ENCODE measurements around the gene TBC1D10B.
A peak's percentile ranks its signal among the peaks of the same experiment; 100 is the strongest.
"Not testable (repeated sequence)": the region's sequence is repeated elsewhere in the genome, so short reads cannot be mapped to it uniquely, and the experiment has no call there.

The TBC1D10B gene

GRCh38 chr16:30407804-30408534 lies 37.7 kb upstream of the TBC1D10B start:
- Histone ChIP-seq H3K27me3 (ENCODE audit: control insufficient read depth, insufficient read depth, low read length) (no peaks in the 10 kb centered on the region), H3K27ac (ENCODE audit: low read length) (no peak overlapping the region)
- DNase-seq (ENCODE audit: low read depth, low spot score), result no peak

DNA sequence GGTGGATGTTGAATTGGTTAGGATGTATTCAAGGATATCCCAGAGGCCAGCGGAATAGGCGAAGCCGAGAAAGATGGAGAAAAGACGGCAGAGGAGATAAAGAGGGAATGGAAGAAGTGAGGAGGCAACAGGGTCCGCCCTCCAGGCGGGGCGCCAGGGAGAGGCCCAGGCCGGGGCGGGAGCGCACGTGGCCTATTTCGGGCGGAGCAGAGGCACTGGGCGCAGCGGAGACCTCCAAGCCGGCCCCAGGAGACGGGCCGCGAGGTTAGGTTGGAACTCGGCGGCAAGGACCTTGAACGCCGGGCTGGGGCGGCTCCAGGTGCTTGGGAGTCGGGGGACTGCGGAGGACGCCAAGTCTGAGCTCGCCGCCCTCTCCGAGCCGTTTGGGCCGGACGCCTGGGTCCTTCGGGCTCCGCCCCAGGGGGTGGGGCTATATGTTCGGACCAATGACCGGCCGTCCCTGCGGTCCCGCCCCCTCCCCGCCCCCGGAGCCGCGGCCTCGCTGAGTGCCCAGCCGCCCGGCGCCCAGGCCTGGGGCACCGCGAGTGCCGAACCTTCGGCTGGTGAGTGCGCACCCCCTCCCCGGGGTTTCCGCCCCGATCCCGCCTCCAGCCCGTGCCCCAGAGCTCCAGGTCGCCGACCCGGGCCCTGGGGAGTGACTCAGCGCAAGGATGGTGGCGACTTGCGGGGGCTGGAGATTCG lies 37.0 kb upstream of the TBC1D10B start, which contains the start of gene ZNF771:
Gene ZNF771 (plus strand): TSS at position 505 of the 702 bp plus-strand sequence. CDS start 448 bp downstream, outside the sequence.
- no peaks in the 10 kb centered on the region for H3K9me3 ChIP-seq (ENCODE audit: control insufficient read depth, insufficient read depth, low read length)
- no CpG with 5 or more reads among the region's 65 CpGs for WGBS (ENCODE audit: insufficient coverage, insufficient read length)

More at GRCh38 chr16:30407804-30408534, 37.7 kb upstream of the TBC1D10B start:
- Histone ChIP-seq H3K4me3 (ENCODE audit: low read length) (peak overlapping the region; percentile 76), H3K4me1 (ENCODE audit: control insufficient read depth, insufficient read depth, low read length) (0 out of 2 replicates have a peak, but pooled peaks cover 5% of the 10 kb centered on the region), H3K9me3 (ENCODE audit: control insufficient read depth, insufficient read depth, low read length) (no peaks in the 10 kb centered on the region), H3K36me3 (ENCODE audit: control insufficient read depth, insufficient read depth, low read length) (peaks cover 7% of the 10 kb centered on the region; the same call in 1 of the 2 replicates)
- WGBS (ENCODE audit: insufficient coverage, insufficient read length), result no CpG with 5 or more reads among the region's 19 CpGs

DNA sequence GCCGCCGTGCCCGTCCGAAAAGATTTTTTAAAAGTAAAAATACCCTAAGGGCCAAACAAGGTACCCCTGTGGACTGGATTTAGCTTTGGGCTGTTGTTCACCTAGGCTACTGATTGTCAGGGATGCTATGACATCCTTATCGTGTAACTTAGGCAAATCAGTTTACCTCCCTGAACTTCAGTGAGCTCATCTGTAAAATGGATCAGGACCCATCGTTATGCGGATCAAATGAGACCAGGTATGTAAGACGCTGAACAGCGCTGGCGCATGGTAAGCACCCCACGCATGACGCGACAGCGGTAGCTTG lies 36.5 kb upstream of the TBC1D10B start:
- peak overlapping the region; percentile 76; the same call in 1 of the 2 replicates for H3K4me3 ChIP-seq (ENCODE audit: low read length)
- H3K4me1 ChIP-seq (ENCODE audit: control insufficient read depth, insufficient read depth, low read length), result 0 out of 2 replicates have a peak, but pooled peaks cover 5% of the 10 kb centered on the region
- no peaks in the 10 kb centered on the region for H3K27me3 ChIP-seq (ENCODE audit: control insufficient read depth, insufficient read depth, low read length)
- no peaks in the 10 kb centered on the region for H3K9me3 ChIP-seq (ENCODE audit: control insufficient read depth, insufficient read depth, low read length)
- DNase-seq (ENCODE audit: low read depth, low spot score), result no peak
- no CpG with 5 or more reads among the region's 14 CpGs for WGBS (ENCODE audit: insufficient coverage, insufficient read length)
- peaks cover 5% of the 10 kb centered on the region; the same call in 1 of the 2 replicates for H3K36me3 ChIP-seq (ENCODE audit: control insufficient read depth, insufficient read depth, low read length)
- no peak overlapping the region for H3K27ac ChIP-seq (ENCODE audit: low read length)

More for the DNA sequence above, 37.0 kb upstream of the TBC1D10B start, which contains the start of gene ZNF771:
- peaks cover 7% of the 10 kb centered on the region; the same call in 1 of the 2 replicates for H3K36me3 ChIP-seq (ENCODE audit: control insufficient read depth, insufficient read depth, low read length)
- H3K27ac ChIP-seq (ENCODE audit: low read length), result no peak within 1 kb of the TSS
- no peaks in the 10 kb centered on the region for H3K27me3 ChIP-seq (ENCODE audit: control insufficient read depth, insufficient read depth, low read length)
- H3K4me3 ChIP-seq (ENCODE audit: low read length), result peak within 1 kb of the TSS; percentile 76
- no peak for DNase-seq (ENCODE audit: low read depth, low spot score)
- H3K4me1 ChIP-seq (ENCODE audit: control insufficient read depth, insufficient read depth, low read length), result 0 out of 2 replicates have a peak, but pooled peaks cover 5% of the 10 kb centered on the region

GRCh38 chr16:30401768-30402425 lies 31.6 kb upstream of the TBC1D10B start:
- DNase-seq (ENCODE audit: low read depth, low spot score), result no peak
- no peak overlapping the region for H3K4me3 ChIP-seq (ENCODE audit: low read length)
- no peaks in the 10 kb centered on the region for H3K4me1 ChIP-seq (ENCODE audit: control insufficient read depth, insufficient read depth, low read length)
- H3K9me3 ChIP-seq (ENCODE audit: control insufficient read depth, insufficient read depth, low read length), result no peaks in the 10 kb centered on the region
- peaks cover 17% of the 10 kb centered on the region for H3K36me3 ChIP-seq (ENCODE audit: control insufficient read depth, insufficient read depth, low read length)
- no CpG with 5 or more reads among the region's 8 CpGs for WGBS (ENCODE audit: insufficient coverage, insufficient read length)
- no peaks in the 10 kb centered on the region for H3K27me3 ChIP-seq (ENCODE audit: control insufficient read depth, insufficient read depth, low read length)
- H3K27ac ChIP-seq (ENCODE audit: low read length), result no peak overlapping the region

GRCh38 chr16:30399435-30400186 lies 29.3 kb upstream of the TBC1D10B start:
- WGBS (ENCODE audit: insufficient coverage, insufficient read length), result no CpG with 5 or more reads among the region's 12 CpGs
- Histone ChIP-seq H3K27ac (ENCODE audit: low read length) (no peak overlapping the region), H3K27me3 (ENCODE audit: control insufficient read depth, insufficient read depth, low read length) (no peaks in the 10 kb centered on the region), H3K4me1 (ENCODE audit: control insufficient read depth, insufficient read depth, low read length) (no peaks in the 10 kb centered on the region), H3K36me3 (ENCODE audit: control insufficient read depth, insufficient read depth, low read length) (peaks cover 17% of the 10 kb centered on the region), H3K9me3 (ENCODE audit: control insufficient read depth, insufficient read depth, low read length) (no peaks in the 10 kb centered on the region), H3K4me3 (ENCODE audit: low read length) (peak overlapping the region; percentile 33; the same call in 1 of the 2 replicates)
- no peak for DNase-seq (ENCODE audit: low read depth, low spot score)

GRCh38 chr16:30398661-30399434 lies 28.6 kb upstream of the TBC1D10B start:
- Histone ChIP-seq H3K36me3 (ENCODE audit: control insufficient read depth, insufficient read depth, low read length) (peaks cover 17% of the 10 kb centered on the region), H3K27me3 (ENCODE audit: control insufficient read depth, insufficient read depth, low read length) (no peaks in the 10 kb centered on the region), H3K27ac (ENCODE audit: low read length) (no peak overlapping the region), H3K9me3 (ENCODE audit: control insufficient read depth, insufficient read depth, low read length) (no peaks in the 10 kb centered on the region), H3K4me1 (ENCODE audit: control insufficient read depth, insufficient read depth, low read length) (no peaks in the 10 kb centered on the region), H3K4me3 (ENCODE audit: low read length) (no peak overlapping the region)
- no peak for DNase-seq (ENCODE audit: low read depth, low spot score)
- no CpG with 5 or more reads among the region's 23 CpGs for WGBS (ENCODE audit: insufficient coverage, insufficient read length)

DNA sequence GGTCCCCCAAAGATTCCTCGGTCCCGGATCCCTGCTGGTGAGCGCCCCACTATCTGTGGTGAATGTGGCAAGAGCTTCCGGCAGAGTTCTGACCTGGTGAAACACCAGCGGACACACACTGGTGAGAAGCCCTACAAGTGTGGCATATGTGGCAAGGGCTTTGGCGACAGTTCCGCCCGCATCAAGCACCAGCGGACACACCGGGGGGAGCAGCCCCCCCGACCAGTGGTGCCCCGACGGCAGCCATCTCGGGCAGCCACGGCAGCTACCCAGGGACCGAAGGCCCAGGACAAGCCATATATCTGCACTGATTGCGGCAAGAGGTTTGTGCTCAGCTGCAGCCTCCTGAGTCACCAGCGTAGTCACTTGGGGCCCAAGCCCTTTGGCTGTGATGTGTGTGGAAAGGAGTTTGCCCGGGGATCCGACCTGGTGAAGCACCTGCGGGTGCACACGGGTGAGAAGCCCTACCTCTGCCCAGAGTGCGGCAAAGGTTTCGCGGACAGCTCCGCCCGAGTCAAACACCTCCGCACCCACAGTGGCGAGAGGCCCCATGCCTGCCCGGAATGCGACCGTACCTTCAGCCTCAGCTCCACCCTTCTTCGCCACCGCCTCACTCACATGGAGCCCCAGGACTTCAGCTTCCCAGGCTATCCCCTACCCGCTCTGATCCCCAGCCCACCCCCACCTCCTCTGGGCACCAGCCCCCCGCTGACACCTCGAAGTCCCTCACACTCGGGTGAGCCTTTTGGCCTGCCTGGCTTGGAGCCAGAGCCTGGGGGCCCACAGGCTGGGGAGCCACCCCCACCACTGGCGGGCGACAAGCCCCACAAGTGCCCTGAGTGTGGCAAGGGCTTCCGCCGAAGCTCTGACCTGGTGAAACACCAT lies 27.7 kb upstream of the TBC1D10B start:
- peaks cover 17% of the 10 kb centered on the region for H3K36me3 ChIP-seq (ENCODE audit: control insufficient read depth, insufficient read depth, low read length)
- WGBS (ENCODE audit: insufficient coverage, insufficient read length), result no CpG with 5 or more reads among the region's 42 CpGs
- no peak overlapping the region for H3K4me3 ChIP-seq (ENCODE audit: low read length)
- no peaks in the 10 kb centered on the region for H3K27me3 ChIP-seq (ENCODE audit: control insufficient read depth, insufficient read depth, low read length)
- no peak for DNase-seq (ENCODE audit: low read depth, low spot score)
- H3K4me1 ChIP-seq (ENCODE audit: control insufficient read depth, insufficient read depth, low read length), result no peaks in the 10 kb centered on the region
- no peak overlapping the region for H3K27ac ChIP-seq (ENCODE audit: low read length)
- no peaks in the 10 kb centered on the region for H3K9me3 ChIP-seq (ENCODE audit: control insufficient read depth, insufficient read depth, low read length)

- no peak for DNase-seq (ENCODE audit: low read depth, low spot score)
- Histone ChIP-seq H3K27ac (ENCODE audit: low read length) (no peak overlapping the region), H3K36me3 (ENCODE audit: control insufficient read depth, insufficient read depth, low read length) (peaks cover 17% of the 10 kb centered on the region), H3K4me1 (ENCODE audit: control insufficient read depth, insufficient read depth, low read length) (no peaks in the 10 kb centered on the region), H3K27me3 (ENCODE audit: control insufficient read depth, insufficient read depth, low read length) (no peaks in the 10 kb centered on the region), H3K9me3 (ENCODE audit: control insufficient read depth, insufficient read depth, low read length) (no peaks in the 10 kb centered on the region), H3K4me3 (ENCODE audit: low read length) (no peak overlapping the region)
- no CpG with 5 or more reads among the region's 4 CpGs for WGBS (ENCODE audit: insufficient coverage, insufficient read length)
These were observed 26.8 kb upstream of the TBC1D10B start for GRCh38 chr16:30397056-30397455.

DNA sequence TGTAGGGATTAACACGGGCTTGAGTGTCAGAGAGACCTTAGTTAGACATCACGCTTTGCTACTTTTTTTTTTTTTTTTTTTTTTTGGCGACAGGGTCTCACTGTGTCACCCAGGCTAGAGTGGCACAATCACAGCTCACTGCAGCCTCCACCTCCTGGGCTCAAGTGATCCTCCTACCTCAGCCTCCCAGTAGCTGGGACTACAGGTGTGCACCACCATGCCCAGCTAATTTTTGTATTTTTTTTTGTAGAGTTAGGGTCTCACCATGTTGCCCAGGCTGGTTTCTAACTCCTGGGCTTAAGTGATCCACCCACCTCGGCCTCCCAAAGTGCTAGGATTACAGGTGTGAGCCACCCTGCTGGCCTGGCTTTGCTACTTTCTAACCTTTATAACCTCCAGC lies 26.3 kb upstream of the TBC1D10B start:
- H3K4me1 ChIP-seq (ENCODE audit: control insufficient read depth, insufficient read depth, low read length), result not testable (repeated sequence)
- WGBS (ENCODE audit: insufficient coverage, insufficient read length), result no CpG with 5 or more reads among the region's 4 CpGs

More for the DNA sequence above, 26.3 kb upstream of the TBC1D10B start:
- not testable (repeated sequence) for H3K4me3 ChIP-seq (ENCODE audit: low read length); H3K9me3 ChIP-seq (ENCODE audit: control insufficient read depth, insufficient read depth, low read length); H3K27me3 ChIP-seq (ENCODE audit: control insufficient read depth, insufficient read depth, low read length); H3K27ac ChIP-seq (ENCODE audit: low read length); DNase-seq (ENCODE audit: low read depth, low spot score)
- peaks cover 17% of the 10 kb centered on the region for H3K36me3 ChIP-seq (ENCODE audit: control insufficient read depth, insufficient read depth, low read length)
